OCI-M1 (cell line): ENCODE results near the gene PAK4.
"Not testable (repeated sequence)": the region's sequence is repeated elsewhere in the genome, so short reads cannot be mapped to it uniquely, and the experiment has no call there.

Experiments
- DNase-seq: peaks from one replicate; lab custom pipeline; 2025; lab: John Stamatoyannopoulos, UW

The PAK4 gene

DNA sequence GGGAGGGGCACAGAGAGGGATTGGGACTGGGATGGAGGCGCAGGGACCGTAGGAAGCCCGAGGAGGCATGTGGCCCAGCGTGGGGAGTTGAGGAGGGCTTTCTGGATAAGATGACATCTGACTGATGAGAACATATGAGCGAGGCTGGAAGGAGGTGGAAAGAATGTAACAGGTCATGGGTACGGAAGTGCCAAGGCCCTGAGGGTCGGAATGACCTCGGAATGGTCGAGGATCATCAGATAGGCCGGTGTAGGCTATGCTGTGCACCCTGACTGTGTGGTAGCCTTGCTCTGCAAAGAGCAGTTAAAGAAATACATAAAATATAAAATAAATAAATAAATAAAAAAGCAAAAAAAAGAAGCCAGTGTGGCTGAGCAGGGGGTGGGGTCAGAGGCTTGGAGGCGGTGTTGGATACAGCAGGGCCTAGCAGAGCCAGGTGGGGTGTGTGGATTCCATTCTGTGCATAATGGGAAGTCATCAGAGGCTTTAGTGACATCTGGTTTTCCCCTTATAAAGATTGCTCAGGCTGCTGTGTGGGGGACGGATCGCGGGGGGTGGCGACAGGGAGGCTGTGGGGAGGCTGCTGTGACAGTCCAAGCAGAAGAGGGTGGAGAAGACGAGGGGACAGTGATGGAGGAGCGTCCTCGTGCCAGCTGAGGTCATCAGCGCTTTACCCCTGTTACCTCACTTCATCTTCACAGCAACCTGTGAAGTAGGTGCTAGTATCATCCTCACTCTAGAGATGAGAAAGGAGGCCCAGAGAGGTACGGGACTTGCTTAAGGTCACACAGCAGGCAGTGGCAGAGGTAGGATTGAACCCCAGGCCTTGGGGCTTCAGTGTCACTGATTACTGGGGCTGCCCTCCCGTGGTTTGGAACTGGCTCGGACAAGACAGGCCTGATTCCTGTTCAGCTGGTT lies 5.0 kb downstream of the PAK4 start:
- DNase-seq = no peak

DNA sequence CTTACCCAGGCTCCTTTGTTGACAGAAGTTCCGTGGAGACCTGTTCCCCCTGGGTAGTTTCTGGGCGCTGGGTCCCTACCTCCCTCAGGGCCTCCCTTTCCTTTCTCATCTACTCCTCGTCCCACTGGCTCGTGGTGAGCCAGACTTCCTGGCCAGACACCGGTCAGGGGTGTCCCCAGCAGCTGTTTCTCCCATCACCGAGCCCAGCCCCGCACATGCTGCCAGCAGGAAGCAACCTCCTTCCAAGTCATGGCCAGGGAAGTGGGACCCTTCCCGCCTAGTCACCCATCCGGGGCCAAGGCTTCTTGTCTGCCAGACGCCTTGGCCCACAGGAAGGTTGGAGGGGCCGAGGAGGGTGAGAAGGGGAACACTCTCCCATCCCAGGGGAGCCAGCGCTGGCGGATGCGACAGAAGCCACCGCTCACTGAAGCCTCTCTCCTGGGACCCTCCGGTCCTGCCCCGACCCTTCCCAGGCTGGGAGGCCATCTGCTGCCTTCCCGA lies 5.7 kb downstream of the PAK4 start:
- no peak for DNase-seq

DNA sequence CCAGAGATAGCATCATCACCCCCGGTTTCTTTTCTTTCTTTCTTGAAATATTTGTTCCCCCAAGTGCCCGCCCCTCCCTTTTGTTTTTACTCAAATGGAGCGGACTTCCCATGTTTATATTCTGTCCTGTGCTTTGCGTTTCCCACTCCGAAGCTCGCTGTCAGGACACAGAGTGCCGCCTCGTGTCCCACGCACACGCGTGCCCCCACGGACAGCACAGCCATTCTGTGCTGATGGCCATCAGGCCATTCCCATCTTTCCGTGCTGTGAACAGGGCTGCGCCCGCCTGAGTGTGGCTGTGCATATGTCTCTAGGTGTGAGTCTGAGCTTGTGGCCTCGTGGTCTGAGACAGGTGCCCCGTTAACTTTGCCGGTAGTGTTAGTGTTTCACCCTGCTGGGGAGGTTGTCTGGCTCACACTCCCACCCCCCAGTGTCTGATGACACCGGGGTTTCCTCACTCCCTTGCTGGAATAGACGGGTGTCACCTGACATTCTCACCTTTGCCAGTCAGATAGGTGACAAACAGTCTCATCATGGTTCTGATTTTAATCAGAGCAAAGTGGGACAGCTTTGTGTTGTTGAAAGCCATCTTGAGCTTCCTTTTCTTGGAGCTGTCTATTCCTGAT lies 6.9 kb downstream of the PAK4 start:
- no peak for DNase-seq

DNA sequence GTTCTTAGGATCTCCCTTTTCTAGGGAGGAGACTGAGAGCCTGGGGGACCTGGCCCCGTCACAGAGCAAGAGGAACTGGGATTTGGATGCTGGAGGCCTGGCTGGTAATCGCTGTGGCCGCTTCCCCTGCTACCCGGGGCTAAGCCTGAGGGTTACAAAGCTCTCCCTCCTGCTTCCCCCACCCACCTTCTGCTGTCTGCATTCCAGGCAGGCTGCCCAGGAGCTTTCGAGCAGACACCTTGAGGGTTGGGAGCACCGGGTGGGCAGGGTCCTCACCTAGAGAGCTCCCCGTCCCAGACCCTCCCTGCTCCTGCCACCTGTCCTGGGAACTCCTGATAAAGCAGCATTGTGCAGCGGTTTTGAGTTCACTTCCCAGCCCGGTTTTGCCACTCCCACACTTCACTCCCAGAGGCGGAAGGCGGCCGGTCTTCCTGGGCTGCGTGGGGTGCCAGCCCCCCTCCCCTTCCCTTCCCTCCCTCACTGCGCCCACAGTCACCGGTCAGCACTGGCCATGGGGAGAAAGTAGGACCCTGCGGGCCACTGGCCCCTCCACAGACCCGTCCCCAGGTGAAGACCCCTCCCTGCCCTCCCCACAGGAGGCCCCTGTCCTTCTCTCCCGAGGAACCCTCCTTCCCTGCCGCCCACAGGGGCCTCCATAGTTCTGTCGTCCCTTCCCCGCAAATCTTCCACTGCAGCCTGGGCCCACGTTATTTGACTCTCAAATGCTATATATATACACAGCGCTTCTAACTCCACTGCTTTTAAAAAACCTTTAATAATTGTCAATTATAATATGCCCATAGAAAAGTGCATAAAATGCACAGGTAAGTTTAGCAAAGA lies 8.1 kb downstream of the PAK4 start:
- no peak for DNase-seq

DNA sequence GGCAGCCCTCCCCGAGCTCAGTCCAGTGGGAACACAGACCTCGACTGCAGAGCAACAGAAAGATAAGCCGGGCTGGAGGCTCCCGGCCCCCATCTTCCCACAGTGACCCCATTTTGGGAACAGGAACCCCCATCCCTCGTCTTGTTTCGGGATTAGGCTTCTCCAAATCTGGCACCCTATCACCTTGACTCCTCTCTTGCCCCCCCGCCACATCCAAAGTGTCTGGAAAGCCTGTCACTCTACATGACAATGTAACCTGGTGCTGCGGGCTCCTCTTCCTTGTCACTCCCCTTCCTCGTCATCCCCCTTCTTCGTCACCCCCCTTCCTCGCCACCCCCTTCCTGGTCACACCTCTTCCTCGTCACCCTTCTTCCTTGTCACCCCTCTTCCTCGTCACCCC lies 10.1 kb downstream of the PAK4 start:
- no peak for DNase-seq

DNA sequence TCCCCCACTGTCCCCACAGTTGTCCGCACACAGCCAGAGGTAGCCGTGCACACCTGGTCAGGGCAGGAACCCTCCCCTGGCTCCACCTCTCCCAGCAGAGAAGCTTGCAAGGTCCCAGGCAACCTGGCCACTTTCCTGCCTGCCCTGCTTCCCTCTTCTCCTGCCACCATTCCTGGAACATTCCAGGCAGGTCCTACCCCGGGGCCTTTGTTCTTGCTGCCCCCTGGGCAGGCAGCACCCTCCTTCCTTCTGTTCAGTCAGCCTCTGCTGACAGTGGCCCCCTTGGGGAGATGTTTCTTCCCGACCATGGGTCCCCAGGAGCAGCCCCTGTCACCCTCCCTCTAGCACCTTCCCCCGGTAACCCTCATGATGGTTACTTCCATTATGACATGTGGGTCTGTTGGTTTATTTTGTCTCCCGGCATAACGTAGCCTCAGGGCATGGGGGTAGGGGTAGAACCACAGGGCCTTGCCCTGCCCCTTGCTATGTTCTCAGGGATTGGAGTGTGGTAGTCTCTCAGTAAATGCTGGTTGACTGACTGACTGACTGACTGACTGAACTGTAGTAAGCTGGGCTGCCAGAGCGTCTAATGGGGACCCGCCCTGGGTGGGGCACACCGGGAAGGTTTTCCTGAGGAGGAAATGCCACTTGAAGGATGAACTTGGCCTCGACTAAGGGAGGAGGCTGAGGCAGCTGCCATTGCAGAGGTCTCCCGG lies 10.8 kb downstream of the PAK4 start:
- no peak for DNase-seq

DNA sequence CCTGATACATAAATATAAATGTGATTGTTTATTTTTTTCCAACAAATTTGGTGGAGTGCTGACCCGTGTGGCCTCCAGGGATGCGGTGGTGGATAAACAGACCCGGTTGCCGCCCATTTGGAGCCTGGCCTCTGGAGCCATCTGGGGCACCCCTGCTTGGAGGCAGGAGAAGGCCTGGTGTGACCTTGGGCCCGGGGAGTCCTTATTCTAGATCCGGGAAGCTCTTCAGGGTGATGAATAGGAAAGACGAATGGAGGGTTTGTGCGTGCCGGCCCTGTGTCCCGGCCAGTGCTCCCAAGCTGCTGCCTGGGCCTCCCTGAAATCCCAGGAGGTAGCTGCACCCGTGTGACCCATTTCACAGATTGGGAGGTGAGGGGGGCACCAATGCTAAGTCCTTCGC lies 11.5 kb downstream of the PAK4 start:
- DNase-seq = no peak

DNA sequence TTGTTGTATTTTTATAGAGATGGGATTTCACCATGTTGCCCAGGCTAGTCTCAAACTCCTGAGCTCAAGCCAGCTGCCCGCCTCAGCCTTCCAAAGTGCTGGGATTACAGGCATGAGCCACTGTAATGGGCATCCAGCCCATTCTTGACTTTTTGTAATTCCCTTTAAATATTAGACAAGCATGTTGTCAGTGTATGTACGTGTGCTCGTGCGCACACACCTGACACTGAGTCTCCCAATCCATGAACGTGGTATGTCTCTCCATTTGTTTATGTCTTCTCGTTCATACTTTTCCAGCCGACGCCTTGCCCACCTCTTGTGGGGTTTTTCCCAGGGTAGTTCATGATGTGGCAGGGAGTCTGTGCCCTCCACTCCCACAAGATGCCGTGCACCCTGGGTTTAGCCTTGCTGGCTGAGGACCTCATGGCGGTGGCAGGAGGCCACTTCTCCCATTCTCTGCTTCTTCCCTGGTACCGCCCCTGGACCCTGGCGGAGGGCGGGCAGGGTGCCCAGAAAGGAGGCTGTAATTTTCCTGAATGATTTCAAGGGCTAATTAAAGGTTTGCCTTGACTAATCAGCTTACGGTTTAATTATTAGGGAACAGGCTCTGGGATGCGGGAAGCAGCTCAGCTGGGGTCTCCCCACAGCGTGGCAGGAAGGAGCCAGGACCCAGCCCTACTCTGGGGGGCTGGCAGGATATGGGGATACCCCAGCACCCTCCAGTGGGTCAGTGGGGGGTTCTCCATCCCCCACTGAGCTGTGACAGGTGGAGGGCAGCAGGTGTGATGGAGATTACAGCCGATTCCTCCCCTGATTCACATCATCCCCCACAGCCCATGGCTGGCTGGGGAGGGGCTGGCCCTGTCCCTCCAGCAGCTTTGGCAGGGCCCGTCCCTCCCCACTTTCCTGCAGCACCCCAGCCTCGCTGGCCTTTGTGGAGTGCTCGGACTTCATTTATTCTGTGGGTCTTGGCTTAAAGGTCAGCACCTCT lies 12.9 kb downstream of the PAK4 start:
- no peak for DNase-seq

DNA sequence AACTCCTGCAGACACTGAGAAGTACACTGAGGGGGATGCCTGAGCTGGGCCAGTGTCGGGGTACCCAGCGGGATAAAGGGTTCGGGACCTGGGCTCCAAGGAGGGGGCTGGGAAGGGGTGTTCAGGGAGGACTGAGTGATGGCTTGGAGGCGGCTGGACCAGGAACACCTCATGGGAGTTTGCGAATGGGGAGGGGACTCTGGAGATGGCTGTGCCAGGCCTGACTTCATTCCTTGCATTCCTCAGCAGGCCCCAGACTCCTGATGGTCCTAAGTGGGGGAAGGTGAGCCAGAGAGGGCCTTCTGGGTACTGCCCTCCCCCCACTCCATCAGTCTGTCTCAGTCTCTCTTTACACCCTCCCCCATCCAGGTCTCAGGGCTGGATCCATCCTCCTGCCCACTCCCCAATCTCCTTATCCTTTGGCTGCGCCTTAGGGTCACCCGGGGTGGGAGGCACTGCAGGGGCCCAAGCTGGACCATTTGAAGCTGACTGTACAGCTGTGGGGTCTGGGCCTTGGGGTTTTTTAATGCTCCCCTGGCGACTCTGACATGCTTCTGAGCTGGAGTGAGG lies 13.8 kb downstream of the PAK4 start:
- no peak for DNase-seq

DNA sequence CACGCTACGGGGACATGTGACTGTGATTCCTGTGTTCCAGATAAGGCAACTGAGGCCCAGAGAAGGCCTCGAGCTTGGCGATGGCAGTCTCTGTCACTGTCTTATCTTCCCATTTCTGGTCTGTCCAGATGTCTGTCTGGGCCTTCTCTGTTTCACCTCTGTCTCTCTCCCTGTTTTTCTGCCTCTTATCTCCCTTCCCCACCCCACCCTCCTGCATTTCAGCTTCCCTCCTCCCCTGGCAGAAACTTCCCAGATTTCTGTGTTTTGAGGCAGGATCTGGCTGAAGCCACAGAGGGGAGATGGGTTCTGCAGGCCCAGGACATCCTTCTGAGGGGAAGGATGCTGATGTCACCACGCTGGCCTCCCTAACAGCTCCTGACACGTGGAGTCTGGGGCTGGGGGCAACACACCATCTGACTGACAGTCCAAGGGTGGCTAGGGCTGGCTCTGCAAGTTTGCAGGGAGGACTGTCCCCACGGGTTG lies 14.4 kb downstream of the PAK4 start:
- DNase-seq = peak; percentile 35

DNA sequence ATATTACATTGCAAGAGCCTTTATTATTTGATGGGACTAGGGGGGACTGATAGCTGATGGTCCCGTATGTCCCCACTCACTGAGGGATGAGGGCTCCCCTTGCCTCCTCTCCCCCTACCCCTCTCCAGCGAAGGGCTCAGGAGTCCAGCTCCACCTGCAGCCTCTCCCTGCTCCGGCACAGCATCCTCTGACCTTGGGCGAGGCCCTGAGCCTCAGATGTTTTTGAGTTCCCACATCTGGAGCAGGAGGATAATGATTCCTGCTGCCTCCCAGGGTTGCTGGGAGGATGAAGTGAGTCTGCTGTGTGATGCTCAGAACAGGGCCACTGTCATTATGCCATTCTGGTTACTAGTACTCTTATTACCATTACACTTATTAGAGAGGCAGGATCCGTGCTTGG lies 15.0 kb downstream of the PAK4 start:
- DNase-seq = no peak

DNA sequence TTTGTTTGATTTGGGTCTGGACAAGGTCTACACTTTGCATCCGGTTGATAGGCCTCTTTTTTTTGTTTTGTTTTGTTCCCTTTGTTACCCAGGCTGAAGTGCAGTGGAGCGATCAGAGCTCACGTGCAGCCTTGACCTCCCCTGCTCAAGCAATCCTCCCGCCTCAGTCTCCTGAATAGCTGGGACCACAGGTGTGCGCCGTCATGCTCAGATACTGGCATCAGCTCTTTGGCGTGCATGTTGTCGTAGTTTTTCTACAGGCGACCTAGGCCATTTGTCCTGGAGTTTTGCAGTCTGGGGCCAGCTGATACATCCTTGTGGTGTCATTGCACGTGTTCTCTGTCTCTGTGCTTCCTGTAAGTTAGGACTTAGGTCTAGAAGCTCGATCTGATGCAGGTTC lies 16.3 kb downstream of the PAK4 start:
- no peak for DNase-seq

DNA sequence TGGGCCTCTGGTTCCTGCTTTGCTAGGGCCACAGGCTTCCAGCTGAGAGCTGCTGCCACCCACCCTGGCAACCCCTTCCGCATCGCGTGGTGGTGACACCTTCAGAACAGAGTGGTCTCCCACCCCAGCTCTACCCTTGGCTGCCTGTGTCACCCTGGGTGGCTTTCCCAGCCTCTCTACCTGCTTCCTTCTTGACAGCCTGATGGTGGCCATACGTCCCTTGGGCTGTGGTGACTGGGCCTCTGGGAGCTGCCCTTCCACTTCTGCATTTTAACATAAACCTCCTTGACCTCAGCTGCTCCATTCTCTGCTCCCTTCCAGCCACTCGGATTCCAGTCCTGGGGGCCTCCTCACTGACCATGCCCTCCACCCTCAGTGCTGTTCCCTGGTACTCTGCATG lies 17.0 kb downstream of the PAK4 start:
- peak; percentile 26 for DNase-seq

DNA sequence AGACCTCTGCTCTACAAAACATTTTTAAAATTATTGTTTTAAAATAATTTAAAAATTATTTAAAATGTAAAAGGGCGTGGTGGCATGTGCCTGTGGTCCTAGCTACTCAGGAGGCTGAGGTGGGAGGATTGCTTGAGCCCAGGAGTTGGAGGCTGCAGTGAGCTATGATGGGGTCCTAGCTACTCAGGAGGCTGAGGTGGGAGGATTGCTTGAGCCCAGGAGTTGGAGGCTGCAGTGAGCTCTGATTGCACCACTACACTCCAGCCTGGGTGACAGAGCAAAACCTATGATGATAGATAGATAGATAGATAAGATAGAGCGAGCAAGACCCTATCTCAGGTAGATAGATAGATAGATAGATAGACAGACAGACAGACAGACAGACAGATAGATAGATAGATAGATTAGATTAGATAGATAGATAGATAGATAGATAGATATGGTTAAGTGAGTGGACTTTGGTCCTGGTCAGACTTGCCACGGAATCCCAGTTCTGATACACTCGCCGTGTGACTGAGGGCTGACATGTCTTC lies 18.2 kb downstream of the PAK4 start:
- DNase-seq = not testable (repeated sequence)

DNA sequence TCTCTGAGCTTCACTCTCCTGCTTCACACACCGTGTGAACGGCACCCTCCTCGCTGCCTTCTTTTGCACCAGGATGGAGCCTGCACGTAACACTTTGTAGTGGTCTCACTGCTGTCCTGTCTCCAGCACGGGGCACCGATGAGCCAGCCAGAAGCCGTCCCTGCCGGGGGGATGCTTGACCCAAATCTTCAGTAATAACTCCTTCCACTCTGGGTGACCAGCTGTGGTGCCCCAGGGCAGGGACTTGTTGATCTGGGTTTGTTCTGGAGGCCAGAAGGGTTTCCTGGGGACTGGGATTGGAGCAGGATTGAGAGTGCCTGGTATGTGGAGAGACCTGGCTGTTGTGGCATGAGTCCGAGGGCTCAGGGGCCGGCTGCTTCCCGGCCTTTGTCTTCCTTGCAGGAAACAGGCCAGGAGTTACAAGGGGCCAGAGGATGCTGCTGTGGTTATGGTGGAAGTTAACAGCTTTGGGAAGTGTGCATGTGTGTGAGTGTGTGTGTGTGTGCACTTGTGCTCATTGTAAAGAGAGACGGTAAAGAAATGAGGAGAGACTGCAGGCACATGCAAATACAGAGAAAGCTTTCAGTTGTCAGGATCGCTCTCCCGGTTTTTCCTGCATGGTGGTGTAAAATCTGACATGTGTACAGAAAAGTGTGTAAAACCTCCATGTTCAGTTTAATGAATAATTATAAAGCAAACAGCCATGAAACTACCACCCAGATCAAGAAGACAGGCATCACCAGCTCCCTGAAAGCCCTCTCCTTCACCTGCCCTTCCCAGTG lies 18.9 kb downstream of the PAK4 start:
- no peak for DNase-seq

DNA sequence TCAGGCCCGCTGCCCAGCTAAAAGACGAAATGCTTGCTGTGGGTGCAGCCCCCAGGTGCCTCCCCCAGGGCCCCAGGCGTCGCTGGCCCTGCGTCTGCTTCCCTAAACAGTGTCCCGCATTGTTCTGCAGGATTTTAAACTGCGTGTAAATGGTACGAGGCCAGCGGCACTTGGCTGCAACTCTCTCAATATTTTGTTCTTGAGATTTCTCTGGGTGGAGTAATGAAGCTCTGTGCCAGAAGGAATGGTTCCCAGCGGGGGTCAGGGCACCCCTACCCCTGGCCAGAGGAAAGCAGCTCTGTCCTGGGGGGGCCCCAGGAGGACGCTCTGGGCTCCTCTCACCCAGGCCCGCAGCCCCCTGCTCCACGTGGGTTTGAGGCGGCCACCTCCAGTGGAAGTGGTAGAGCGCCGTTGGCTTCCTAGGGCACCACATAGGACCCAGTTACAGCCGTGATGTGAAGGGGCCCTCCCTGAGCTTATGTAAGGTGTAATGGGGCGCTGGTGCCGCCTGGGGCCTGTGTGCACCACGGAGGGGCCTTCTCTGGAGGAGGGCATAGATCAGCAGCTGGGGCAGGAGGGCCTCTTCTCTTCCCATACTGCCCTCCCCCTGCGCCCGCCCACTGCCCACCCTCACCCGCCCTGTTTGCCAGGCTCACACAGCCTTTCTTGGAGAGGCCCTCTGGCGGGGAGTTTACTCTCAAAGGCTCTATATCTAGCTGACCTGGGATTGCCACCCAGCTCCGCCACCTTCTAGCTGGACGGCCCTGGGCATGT lies 19.8 kb downstream of the PAK4 start:
- no peak for DNase-seq

DNA sequence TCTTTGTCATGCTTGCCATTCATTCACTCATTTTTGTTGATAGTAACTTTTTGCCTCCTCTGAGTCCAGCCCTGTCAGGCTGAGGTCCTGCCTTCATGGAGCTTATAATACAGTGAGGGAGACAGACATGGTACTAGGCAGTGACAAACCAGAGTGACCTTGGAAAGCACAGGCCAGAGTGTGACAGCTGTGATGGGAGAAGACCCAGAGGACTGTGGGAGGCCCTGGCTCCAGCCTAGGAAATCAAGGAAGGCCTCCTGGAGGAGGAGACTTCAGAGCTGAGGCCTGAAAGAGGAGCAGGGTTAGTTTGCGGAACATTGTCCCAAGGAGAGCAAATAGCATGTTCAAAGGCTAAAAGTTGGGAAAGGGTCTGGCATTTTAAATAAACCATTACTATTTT lies 20.5 kb downstream of the PAK4 start:
- no peak for DNase-seq
